GM18951 (cell line): ENCODE measurements around the gene MROH9.
"Not testable (repeated sequence)": the region's sequence is repeated elsewhere in the genome, so short reads cannot be mapped to it uniquely, and the experiment has no call there.

Experiments used
- POLR2A ChIP-seq: IDR thresholded peaks from 4 replicates; pipeline ENCODE4 v1.6.1; 2011; ENCODE audit warnings: mild to moderate bottlenecking; ENCODE audit not compliant: insufficient read length, insufficient read depth; ENCODE audit errors: extremely low read depth
- in situ Hi-C: fragments of 300-500 bp; cut with MboI; formaldehyde crosslinking; loops from one replicate; pipeline ENCODE4 v1.12.0; 2022; ENCODE audit warnings: low sequenced_read_pairs, mixed read lengths, inconsistent platforms; ENCODE audit not compliant: unreplicated experiment

MROH9 gene

GRCh38 chr1:170929412-170929834, 5.9 kb upstream of the MROH9 start:
- TF ChIP-seq POLR2A, result no peak
- in situ Hi-C loops, result no loop called here

- in situ Hi-C loops, result no loop called here
- no peak for TF ChIP-seq POLR2A
These were observed 5.3 kb upstream of the MROH9 start for GRCh38 chr1:170929835-170930554.

GRCh38 chr1:170931650-170932049, 3.7 kb upstream of the MROH9 start:
- in situ Hi-C loops, result no loop called here

GRCh38 chr1:170932236-170932635, 3.1 kb upstream of the MROH9 start:
- in situ Hi-C loops, result no loop called here
- no peak for TF ChIP-seq POLR2A

More at GRCh38 chr1:170931650-170932049, 3.7 kb upstream of the MROH9 start:
- no peak for TF ChIP-seq POLR2A

GRCh38 chr1:170938281-170938680, 2.9 kb downstream of the MROH9 start:
- TF ChIP-seq POLR2A, result no peak
- in situ Hi-C loops, result no loop called here

- in situ Hi-C loops, result no loop called here
- no peak for TF ChIP-seq POLR2A
These were observed 4.1 kb downstream of the MROH9 start for GRCh38 chr1:170939476-170939875.

- in situ Hi-C loops, result not testable (repeated sequence)
These were observed 16.4 kb downstream of the MROH9 start for GRCh38 chr1:170951744-170952143.

- no peak for TF ChIP-seq POLR2A
- in situ Hi-C loops, result no loop called here
These were observed 24.1 kb downstream of the MROH9 start for GRCh38 chr1:170959385-170959784.

GRCh38 chr1:170964506-170964905, 29.2 kb downstream of the MROH9 start:
- no peak for TF ChIP-seq POLR2A
- in situ Hi-C loops, result no loop called here

GRCh38 chr1:170967042-170967910, 31.9 kb downstream of the MROH9 start:
- TF ChIP-seq POLR2A, result no peak
- in situ Hi-C loops, result no loop called here

GRCh38 chr1:170970256-170970655, 34.9 kb downstream of the MROH9 start:
- no peak for TF ChIP-seq POLR2A
- in situ Hi-C loops, result no loop called here

GRCh38 chr1:170978371-170978910, 43.1 kb downstream of the MROH9 start:
- TF ChIP-seq POLR2A, result no peak

GRCh38 chr1:170985406-170985805, 50.1 kb downstream of the MROH9 start:
- TF ChIP-seq POLR2A, result no peak
- in situ Hi-C loops, result no loop called here

More at GRCh38 chr1:170978371-170978910, 43.1 kb downstream of the MROH9 start:
- in situ Hi-C loops, result no loop called here
